Neural crest cell (in vitro differentiated cells): ENCODE data around the gene SEMA5B. TPM values are rescaled to one million over a fixed set of nuclear protein-coding genes. Genes with fewer than 3 reads are reported as not detected.

Experiments used
- DNase-seq: peaks from one replicate; pipeline ENCODE4 v3.0.0; 2021; ENCODE audit warnings: low read depth, mixed read lengths, low spot score
- H3K27ac Mint-ChIP-seq: one replicate; pipeline ENCODE4 v1.8.0; 2021; ENCODE audit warnings: mild to moderate bottlenecking, mixed read lengths; ENCODE audit not compliant: unreplicated experiment
- H3K27me3 Mint-ChIP-seq: 2 replicates; pipeline ENCODE4 v1.8.0; 2021; ENCODE audit warnings: low read depth, mild to moderate bottlenecking, mixed read lengths
- H3K36me3 Mint-ChIP-seq: 2 replicates; pipeline ENCODE4 v1.8.0; 2021; ENCODE audit warnings: low read depth, mild to moderate bottlenecking, mixed read lengths
- H3K4me1 Mint-ChIP-seq: 2 replicates; pipeline ENCODE4 v1.8.0; 2021; ENCODE audit warnings: mixed read lengths
- H3K4me3 Mint-ChIP-seq: one replicate; pipeline ENCODE4 v1.8.0; 2021; ENCODE audit warnings: mild to moderate bottlenecking, mixed read lengths
- H3K9me3 Mint-ChIP-seq: 2 replicates; pipeline ENCODE4 v1.8.0; 2021; ENCODE audit warnings: mixed read lengths
- CTCF ChIP-seq: fragments of 200-600 bp; sonication (generic); conservative IDR thresholded peaks from 2 replicates; pipeline ENCODE4 v1.5.0; 2021; ENCODE audit warnings: antibody characterized with exemption, mild to moderate bottlenecking
- total RNA-seq: library from RNA; stranded (reverse); gene quantifications from 2 replicates; pipeline ENCODE4 v1.2.1, GENCODE V29; 2021

Gene SEMA5B
- total RNA-seq, 1 donor from 2014 or later = 57.3 TPM

- Mint-ChIP-seq H3K4me1 (peaks cover 46% of the 10 kb centered on the region), H3K36me3 (no peaks in the 10 kb centered on the region), H3K9me3 (no peaks in the 10 kb centered on the region), H3K27me3 (no peaks in the 10 kb centered on the region), H3K27ac (no peak overlapping the region), H3K4me3 (no peak overlapping the region)
- TF ChIP-seq CTCF = no peak
- no peak for DNase-seq
Measured at GRCh38 chr3:123006609-123007008, 21.0 kb downstream of the SEMA5B start.

GRCh38 chr3:123005291-123005690 is 22.3 kb downstream of the SEMA5B start:
- DNase-seq = no peak
- Mint-ChIP-seq H3K4me3 (no peak overlapping the region), H3K9me3 (no peaks in the 10 kb centered on the region), H3K27me3 (no peaks in the 10 kb centered on the region), H3K4me1 (peaks cover 46% of the 10 kb centered on the region), H3K27ac (no peak overlapping the region), H3K36me3 (no peaks in the 10 kb centered on the region)
- TF ChIP-seq CTCF = no peak

GRCh38 chr3:123004201-123004918 is 23.2 kb downstream of the SEMA5B start:
- no peak for DNase-seq
- Mint-ChIP-seq H3K36me3 (no peaks in the 10 kb centered on the region), H3K4me3 (no peak overlapping the region), H3K4me1 (peaks cover 46% of the 10 kb centered on the region), H3K27me3 (no peaks in the 10 kb centered on the region), H3K9me3 (no peaks in the 10 kb centered on the region), H3K27ac (peak overlapping the region; percentile 82)
- no peak for TF ChIP-seq CTCF

- no peaks in the 10 kb centered on the region for H3K27me3 Mint-ChIP-seq
- no peak overlapping the region for H3K27ac Mint-ChIP-seq
- peaks cover 35% of the 10 kb centered on the region for H3K4me1 Mint-ChIP-seq
- H3K4me3 Mint-ChIP-seq = no peak overlapping the region
- H3K36me3 Mint-ChIP-seq = no peaks in the 10 kb centered on the region
- no peak for TF ChIP-seq CTCF
- no peak for DNase-seq
- no peaks in the 10 kb centered on the region for H3K9me3 Mint-ChIP-seq
Measured at GRCh38 chr3:123002749-123003497, 24.6 kb downstream of the SEMA5B start.

- peaks cover 33% of the 10 kb centered on the region for H3K4me1 Mint-ChIP-seq
- H3K27ac Mint-ChIP-seq = no peak overlapping the region
- no peak for DNase-seq
- H3K4me3 Mint-ChIP-seq = no peak overlapping the region
- no peak for TF ChIP-seq CTCF
- H3K36me3 Mint-ChIP-seq = no peaks in the 10 kb centered on the region
- no peaks in the 10 kb centered on the region for H3K27me3 Mint-ChIP-seq
- no peaks in the 10 kb centered on the region for H3K9me3 Mint-ChIP-seq
Measured at GRCh38 chr3:123002100-123002748, 25.3 kb downstream of the SEMA5B start.
